H9 (cell line): ENCODE measurements around the gene FNDC7. TPM values are rescaled to one million over a fixed set of nuclear protein-coding genes. Genes with fewer than 3 reads are reported as not detected.

Experiments used
- DNase-seq: peaks from one replicate; pipeline ENCODE4 v3.0.0-alpha.2; 2017
- H2AFZ ChIP-seq: one replicate; pipeline ENCODE4 v1.6.1; 2013; ENCODE audit warnings: mild to moderate bottlenecking, low read length, control low read depth, moderate library complexity
- H2AK5ac ChIP-seq: 2 replicates; pipeline ENCODE4 v1.6.1; 2013; ENCODE audit warnings: low read length, control low read depth, mixed read lengths; ENCODE audit not compliant: insufficient read length
- H2BK120ac ChIP-seq: one replicate; pipeline ENCODE4 v1.6.1; 2013; ENCODE audit warnings: low read depth, mild to moderate bottlenecking, low read length, control low read depth, inconsistent platforms; ENCODE audit not compliant: poor library complexity, severe bottlenecking
- H2BK12ac ChIP-seq: 2 replicates; pipeline ENCODE4 v1.6.1; 2013; ENCODE audit warnings: low read length, control low read depth, mixed read lengths, low read depth; ENCODE audit not compliant: insufficient read length
- H2BK15ac ChIP-seq: 2 replicates; pipeline ENCODE4 v1.6.1; 2013; ENCODE audit warnings: low read depth, low read length, control low read depth
- H2BK20ac ChIP-seq: one replicate; pipeline ENCODE4 v1.6.1; 2013; ENCODE audit warnings: low read depth, mild to moderate bottlenecking, low read length, control low read depth, inconsistent platforms; ENCODE audit not compliant: poor library complexity, severe bottlenecking
- H2BK5ac ChIP-seq: 2 replicates; pipeline ENCODE4 v1.6.1; 2013; ENCODE audit warnings: low read length, control low read depth, mixed read lengths; ENCODE audit not compliant: insufficient read length
- H3K14ac ChIP-seq: 2 replicates; pipeline ENCODE4 v1.6.1; 2013; ENCODE audit warnings: low read length, control low read depth; ENCODE audit not compliant: insufficient read depth
- H3K18ac ChIP-seq: 2 replicates; pipeline ENCODE4 v1.6.1; 2013; ENCODE audit warnings: low read depth, mild to moderate bottlenecking, mixed read lengths, low read length, control low read depth; ENCODE audit not compliant: insufficient read length
- H3K23ac ChIP-seq: 2 replicates; pipeline ENCODE4 v1.6.1; 2013; ENCODE audit warnings: low read length, control low read depth, mixed read lengths, low read depth; ENCODE audit not compliant: insufficient read length
- H3K23me2 ChIP-seq: 2 replicates; pipeline ENCODE4 v1.6.1; 2013; ENCODE audit warnings: low read depth, mild to moderate bottlenecking, mixed read lengths, low read length, control low read depth; ENCODE audit not compliant: insufficient read length, poor library complexity, severe bottlenecking
- H3K27ac ChIP-seq: 2 replicates; pipeline ENCODE4 v1.5.1; 2013; ENCODE audit warnings: low read length, control low read depth, mixed read lengths, low read depth; ENCODE audit not compliant: insufficient read length
- H3K27me3 ChIP-seq: 2 replicates; pipeline ENCODE4 v1.6.1; 2013; ENCODE audit warnings: low read length, control low read depth, inconsistent platforms; ENCODE audit not compliant: insufficient read depth
- H3K4ac ChIP-seq: 2 replicates; pipeline ENCODE4 v1.6.1; 2013; ENCODE audit warnings: low read depth, mild to moderate bottlenecking, control low read depth, inconsistent platforms, low read length, moderate library complexity
- H3K4me1 ChIP-seq: 2 replicates; pipeline ENCODE4 v1.6.1; 2013; ENCODE audit warnings: low read length, control low read depth, inconsistent platforms; ENCODE audit not compliant: insufficient read depth
- H3K4me2 ChIP-seq: 2 replicates; pipeline ENCODE4 v1.6.1; 2013; ENCODE audit warnings: low read length, control low read depth, mixed read lengths; ENCODE audit not compliant: insufficient read length, insufficient read depth
- H3K56ac ChIP-seq: 2 replicates; pipeline ENCODE4 v1.6.1; 2013; ENCODE audit warnings: low read depth, mild to moderate bottlenecking, mixed read lengths, low read length, control low read depth; ENCODE audit not compliant: insufficient read length
- H3K79me1 ChIP-seq: 2 replicates; pipeline ENCODE4 v1.6.1; 2013; ENCODE audit warnings: low read depth, mild to moderate bottlenecking, moderate library complexity, low read length, control low read depth, inconsistent platforms; ENCODE audit not compliant: insufficient read depth, poor library complexity, severe bottlenecking
- H3K79me2 ChIP-seq: 2 replicates; pipeline ENCODE4 v1.6.1; 2013; ENCODE audit warnings: low read length, control low read depth, inconsistent platforms; ENCODE audit not compliant: insufficient read depth
- H3K9ac ChIP-seq: 2 replicates; pipeline ENCODE4 v1.6.1; 2013; ENCODE audit warnings: low read length, control low read depth, mixed read lengths; ENCODE audit not compliant: insufficient read length; ENCODE audit errors: extremely low read depth
- H3K9me3 ChIP-seq: one replicate; pipeline ENCODE4 v1.6.1; 2013; ENCODE audit warnings: low read depth, low read length, inconsistent platforms; ENCODE audit not compliant: control insufficient read depth
- H3T11ph ChIP-seq: one replicate; pipeline ENCODE4 v1.6.1; 2013; ENCODE audit warnings: mild to moderate bottlenecking, low read length, control low read depth, inconsistent platforms
- H4K20me1 ChIP-seq: one replicate; pipeline ENCODE4 v1.6.1; 2013; ENCODE audit not compliant: control insufficient read depth, insufficient read length, insufficient read depth
- H4K5ac ChIP-seq: 2 replicates; pipeline ENCODE4 v1.6.1; 2013; ENCODE audit warnings: low read depth, mild to moderate bottlenecking, mixed read lengths, low read length, control low read depth; ENCODE audit not compliant: insufficient read length
- H4K8ac ChIP-seq: replicated peaks from 2 replicates; pipeline ENCODE4 v1.6.1; 2013; ENCODE audit warnings: low read length, control low read depth, mixed read lengths, low read depth; ENCODE audit not compliant: insufficient read length
- H4K91ac ChIP-seq: 2 replicates; pipeline ENCODE4 v1.6.1; 2013; ENCODE audit warnings: low read depth, mild to moderate bottlenecking, moderate library complexity, mixed read lengths, low read length, control low read depth; ENCODE audit not compliant: insufficient read length
- H3K27ac Mint-ChIP-seq, 3 experiments: 2 replicates in 2 of 3; 3 replicates in 1 of 3; pipeline ENCODE4 v1.8.0; 2020 to 2021; ENCODE audit warnings: mixed read lengths in 3 of 3, mild to moderate bottlenecking in 1 of 3, moderate library complexity in 1 of 3
- H3K27me3 Mint-ChIP-seq: 2 replicates; pipeline ENCODE4 v1.8.0; 2021; ENCODE audit warnings: low read depth, mild to moderate bottlenecking, moderate library complexity, mixed read lengths
- H3K36me3 Mint-ChIP-seq, 3 experiments: 2 replicates in 2 of 3; 3 replicates in 1 of 3; pipeline ENCODE4 v1.8.0; 2020 to 2021; ENCODE audit warnings: low read depth in 3 of 3, mixed read lengths in 3 of 3; ENCODE audit not compliant: insufficient read depth in 1 of 3
- H3K4me1 Mint-ChIP-seq, 2 experiments: 2 replicates each; pipeline ENCODE4 v1.8.0; 2020; ENCODE audit warnings: mixed read lengths in 2 of 2
- H3K4me3 Mint-ChIP-seq, 2 experiments: 2 replicates in 1 of 2; 3 replicates in 1 of 2; pipeline ENCODE4 v1.8.0; 2020 to 2021; ENCODE audit warnings: mild to moderate bottlenecking in 2 of 2, mixed read lengths in 2 of 2, moderate library complexity in 1 of 2
- H3K9me3 Mint-ChIP-seq, 2 experiments: 2 replicates in 1 of 2; 3 replicates in 1 of 2; pipeline ENCODE4 v1.8.0; 2020; ENCODE audit warnings: mild to moderate bottlenecking in 2 of 2, mixed read lengths in 2 of 2, moderate library complexity in 1 of 2
- WGBS: extraction: QIAGEN DNeasy Blood & Tissue Kit; methylation state at CpG from one replicate; pipeline ENCODE4 v1.1.7; 2013; ENCODE audit warnings: missing lambda C conversion rate, low lambda C conversion rate, mixed read lengths; ENCODE audit not compliant: insufficient read length; ENCODE audit errors: extremely low coverage; 5-methylcytosine and 5-hydroxymethylcytosine counted together
- total RNA-seq: library from RNA; stranded (reverse); gene quantifications from 2 replicates; pipeline ENCODE4 v1.2.1, GENCODE V29; 2021
- TF ChIP-seq, protein P1 (sequence below): fragments of 200-600 bp; sonication (generic); conservative IDR thresholded peaks from 3 replicates; pipeline ENCODE4 v1.8.0; 2021; ENCODE audit warnings: antibody characterized with exemption, mild to moderate bottlenecking

FNDC7 gene
- total RNA-seq, 1 experiment from 2014 or later, result 0.13 TPM

- peaks cover 3 to 13% (median 5%) of the 10 kb centered on the region in 3 experiments; a peak in 6 of 7 replicates for H3K36me3 Mint-ChIP-seq
- Histone ChIP-seq H2BK15ac (no peak overlapping the region), H2BK120ac (no peak overlapping the region), H3K79me2 (no peaks in the 10 kb centered on the region), H2AK5ac (no peak overlapping the region), H3K4me2 (no peak overlapping the region), H2BK12ac (no peak overlapping the region), H2BK20ac (no peak overlapping the region), H4K5ac (no peak overlapping the region), H3K56ac (no peak overlapping the region), H3K18ac (no peak overlapping the region), H3T11ph (no peak overlapping the region), H4K8ac (no peak overlapping the region), H3K27ac (no peak overlapping the region), H3K9me3 (no peaks in the 10 kb centered on the region), H3K4me1 (no peaks in the 10 kb centered on the region), H3K23me2 (no peaks in the 10 kb centered on the region), H2AFZ (no peak overlapping the region), H3K27me3 (no peaks in the 10 kb centered on the region), H4K91ac (no peak overlapping the region), H3K9ac (no peak overlapping the region), H2BK5ac (no peak overlapping the region), H3K14ac (no peak overlapping the region), H3K79me1 (no peaks in the 10 kb centered on the region), H3K23ac (no peak overlapping the region), H3K4ac (no peak overlapping the region), H4K20me1 (no peaks in the 10 kb centered on the region)
- no peak overlapping the region for H3K27ac Mint-ChIP-seq
- no peak for DNase-seq
- H3K4me1 Mint-ChIP-seq, result no peaks in the 10 kb centered on the region
- TF ChIP-seq, protein P1, sequence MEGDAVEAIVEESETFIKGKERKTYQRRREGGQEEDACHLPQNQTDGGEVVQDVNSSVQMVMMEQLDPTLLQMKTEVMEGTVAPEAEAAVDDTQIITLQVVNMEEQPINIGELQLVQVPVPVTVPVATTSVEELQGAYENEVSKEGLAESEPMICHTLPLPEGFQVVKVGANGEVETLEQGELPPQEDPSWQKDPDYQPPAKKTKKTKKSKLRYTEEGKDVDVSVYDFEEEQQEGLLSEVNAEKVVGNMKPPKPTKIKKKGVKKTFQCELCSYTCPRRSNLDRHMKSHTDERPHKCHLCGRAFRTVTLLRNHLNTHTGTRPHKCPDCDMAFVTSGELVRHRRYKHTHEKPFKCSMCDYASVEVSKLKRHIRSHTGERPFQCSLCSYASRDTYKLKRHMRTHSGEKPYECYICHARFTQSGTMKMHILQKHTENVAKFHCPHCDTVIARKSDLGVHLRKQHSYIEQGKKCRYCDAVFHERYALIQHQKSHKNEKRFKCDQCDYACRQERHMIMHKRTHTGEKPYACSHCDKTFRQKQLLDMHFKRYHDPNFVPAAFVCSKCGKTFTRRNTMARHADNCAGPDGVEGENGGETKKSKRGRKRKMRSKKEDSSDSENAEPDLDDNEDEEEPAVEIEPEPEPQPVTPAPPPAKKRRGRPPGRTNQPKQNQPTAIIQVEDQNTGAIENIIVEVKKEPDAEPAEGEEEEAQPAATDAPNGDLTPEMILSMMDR, result no peak
- WGBS, result no CpG with 5 or more reads among the region's 5 CpGs
- H3K4me3 Mint-ChIP-seq, result no peak overlapping the region
- H3K9me3 Mint-ChIP-seq, result peaks cover 8 to 11% of the 10 kb centered on the region in 2 experiments
- H3K27me3 Mint-ChIP-seq, result no peaks in the 10 kb centered on the region; the same call in none of the 2 replicates
Measured at GRCh38 chr1:108670131-108670773, 42.5 kb upstream of the FNDC7 start.
